ENCODE results near the gene HDAC4.

The HDAC4 gene

GRCh38 chr2:239308661-239309397 lies 92.0 kb downstream of the HDAC4 start:
- DNase-seq (ENCODE audit: low spot score): no peak

- DNase-seq (ENCODE audit: low spot score): no peak
Measured at GRCh38 chr2:239307921-239308613, 92.8 kb downstream of the HDAC4 start.

GRCh38 chr2:239307221-239307569 lies 93.6 kb downstream of the HDAC4 start:
- no peak for DNase-seq (ENCODE audit: low spot score)

- no peak for DNase-seq (ENCODE audit: low spot score)
Measured at GRCh38 chr2:239306274-239307220, 94.3 kb downstream of the HDAC4 start.

GRCh38 chr2:239305771-239306170 lies 95.0 kb downstream of the HDAC4 start:
- no peak for DNase-seq (ENCODE audit: low spot score)

- no peak for DNase-seq (ENCODE audit: low spot score)
Measured at GRCh38 chr2:239305222-239305575, 95.6 kb downstream of the HDAC4 start.

GRCh38 chr2:239304533-239305221 lies 96.1 kb downstream of the HDAC4 start:
- no peak for DNase-seq (ENCODE audit: low spot score)

GRCh38 chr2:239303711-239304532 lies 96.9 kb downstream of the HDAC4 start:
- no peak for DNase-seq (ENCODE audit: low spot score)

GRCh38 chr2:239302808-239303557 lies 97.8 kb downstream of the HDAC4 start:
- no peak for DNase-seq (ENCODE audit: low spot score)

- no peak for DNase-seq (ENCODE audit: low spot score)
Measured at GRCh38 chr2:239302083-239302807, 98.6 kb downstream of the HDAC4 start.

- no peak for DNase-seq (ENCODE audit: low spot score)
Measured at GRCh38 chr2:239300871-239301735, 99.7 kb downstream of the HDAC4 start.

GRCh38 chr2:239300242-239300641 lies 100.6 kb downstream of the HDAC4 start:
- no peak for DNase-seq (ENCODE audit: low spot score)

- no peak for DNase-seq (ENCODE audit: low spot score)
Measured at GRCh38 chr2:239299218-239299939, 101.4 kb downstream of the HDAC4 start.

GRCh38 chr2:239298116-239298804 lies 102.6 kb downstream of the HDAC4 start:
- DNase-seq (ENCODE audit: low spot score): peak; percentile 84

- DNase-seq (ENCODE audit: low spot score): no peak
Measured at GRCh38 chr2:239297142-239298004, 103.4 kb downstream of the HDAC4 start.
